GM12891 (cell line): ENCODE results near the gene MKKS.

ENCODE experiments used
- POLR2AphosphoS5 ChIP-seq: IDR thresholded peaks from 2 replicates; pipeline ENCODE4 v1.6.1; 2011; ENCODE audit warnings: low read depth, low read length, control low read depth
- POU2F2 ChIP-seq: IDR thresholded peaks from 2 replicates; pipeline ENCODE4 v1.6.1; 2011; ENCODE audit warnings: low read depth, mild to moderate bottlenecking, control low read depth, low read length, moderate library complexity

DNA sequence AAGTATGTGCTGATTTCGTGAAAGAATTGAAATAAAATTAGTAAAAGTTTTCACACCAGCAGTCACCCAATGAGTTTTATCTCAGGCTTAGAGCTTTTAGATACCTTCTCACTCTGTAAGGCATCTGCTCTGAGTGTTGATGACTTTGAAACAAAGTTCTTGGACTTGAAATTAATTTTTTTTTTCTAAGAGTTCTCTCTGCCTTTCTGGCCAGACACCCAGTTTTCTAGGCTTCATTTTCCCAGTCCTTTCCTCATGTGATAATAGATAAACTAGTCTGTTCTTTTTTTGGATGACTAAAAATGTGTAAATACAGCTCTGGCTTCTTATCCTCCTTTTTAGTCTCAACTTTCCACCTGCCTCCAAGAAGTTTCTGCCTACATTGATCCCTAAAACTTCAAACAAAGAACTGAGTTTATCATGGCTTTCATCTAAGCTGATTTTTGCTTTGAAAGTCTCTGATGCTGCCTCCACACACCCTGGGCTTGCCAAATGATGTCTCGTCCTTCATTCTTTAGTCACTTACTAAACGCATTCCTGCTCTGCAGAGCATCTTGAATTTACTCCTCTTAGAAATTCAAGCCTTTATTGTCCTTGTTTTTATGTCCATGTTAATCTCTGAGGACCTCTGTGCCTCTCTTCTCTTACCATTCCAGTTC, 33.8 kb upstream of the MKKS start:
- TF ChIP-seq POU2F2 = no peak
- TF ChIP-seq POLR2AphosphoS5 = no peak
